SK-N-SH treated with all-trans-retinoic acid at 6 μM for 48 hours (cell line): ENCODE data around the gene PPARG.

Experiments
- BACH2 ChIP-seq: fragments of 250-450 bp; sonication (Bioruptor Pico); IDR thresholded peaks from 2 replicates; pipeline ENCODE4 v1.9.0; 2021; ENCODE audit warnings: mild to moderate bottlenecking, borderline replicate concordance
- OSR1 ChIP-seq: fragments of 250-450 bp; sonication (Bioruptor Pico); IDR thresholded peaks from 2 replicates; pipeline ENCODE4 v1.8.0; 2022; ENCODE audit warnings: moderate library complexity, mild to moderate bottlenecking, inconsistent platforms
- SNAI2 ChIP-seq: fragments of 250-450 bp; sonication (Bioruptor Pico); IDR thresholded peaks from 2 replicates; pipeline ENCODE4 v1.5.0; 2020; ENCODE audit warnings: mild to moderate bottlenecking, moderate library complexity
- TF ChIP-seq, protein P1 (sequence below): fragments of 250-450 bp; sonication (Bioruptor Pico); IDR thresholded peaks from 2 replicates; pipeline ENCODE4 v1.8.0; 2020; ENCODE audit warnings: mild to moderate bottlenecking, moderate library complexity, borderline replicate concordance
- TF ChIP-seq, protein P2 (sequence below): fragments of 250-450 bp; sonication (Bioruptor Pico); IDR thresholded peaks from 2 replicates; pipeline ENCODE4 v1.8.0; 2021; ENCODE audit warnings: low read depth, mild to moderate bottlenecking, moderate library complexity, borderline replicate concordance

DNA sequence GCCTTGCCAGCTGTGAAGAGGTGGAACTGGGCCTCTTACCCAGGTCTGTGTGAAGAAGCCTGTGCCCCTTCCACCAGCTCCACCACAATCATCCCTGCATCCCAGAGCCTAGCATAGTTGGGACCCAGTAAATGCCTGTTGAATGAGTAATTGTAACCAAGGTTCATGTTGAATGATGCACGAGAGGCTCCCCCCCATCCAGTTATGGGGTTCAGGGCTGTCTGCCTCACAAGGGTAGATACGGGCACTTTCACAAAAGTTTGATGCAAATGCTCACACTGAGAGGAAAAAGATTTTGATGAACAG is 165.9 kb downstream of the PPARG start:
- TF ChIP-seq BACH2 (CRISPR knock-in tag) (no peak), SNAI2 (no peak), OSR1 (CRISPR knock-in tag) (no peak)
- TF ChIP-seq, protein P1, sequence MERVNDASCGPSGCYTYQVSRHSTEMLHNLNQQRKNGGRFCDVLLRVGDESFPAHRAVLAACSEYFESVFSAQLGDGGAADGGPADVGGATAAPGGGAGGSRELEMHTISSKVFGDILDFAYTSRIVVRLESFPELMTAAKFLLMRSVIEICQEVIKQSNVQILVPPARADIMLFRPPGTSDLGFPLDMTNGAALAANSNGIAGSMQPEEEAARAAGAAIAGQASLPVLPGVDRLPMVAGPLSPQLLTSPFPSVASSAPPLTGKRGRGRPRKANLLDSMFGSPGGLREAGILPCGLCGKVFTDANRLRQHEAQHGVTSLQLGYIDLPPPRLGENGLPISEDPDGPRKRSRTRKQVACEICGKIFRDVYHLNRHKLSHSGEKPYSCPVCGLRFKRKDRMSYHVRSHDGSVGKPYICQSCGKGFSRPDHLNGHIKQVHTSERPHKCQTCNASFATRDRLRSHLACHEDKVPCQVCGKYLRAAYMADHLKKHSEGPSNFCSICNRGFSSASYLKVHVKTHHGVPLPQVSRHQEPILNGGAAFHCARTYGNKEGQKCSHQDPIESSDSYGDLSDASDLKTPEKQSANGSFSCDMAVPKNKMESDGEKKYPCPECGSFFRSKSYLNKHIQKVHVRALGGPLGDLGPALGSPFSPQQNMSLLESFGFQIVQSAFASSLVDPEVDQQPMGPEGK (CRISPR knock-in tag) = no peak
- TF ChIP-seq, protein P2, sequence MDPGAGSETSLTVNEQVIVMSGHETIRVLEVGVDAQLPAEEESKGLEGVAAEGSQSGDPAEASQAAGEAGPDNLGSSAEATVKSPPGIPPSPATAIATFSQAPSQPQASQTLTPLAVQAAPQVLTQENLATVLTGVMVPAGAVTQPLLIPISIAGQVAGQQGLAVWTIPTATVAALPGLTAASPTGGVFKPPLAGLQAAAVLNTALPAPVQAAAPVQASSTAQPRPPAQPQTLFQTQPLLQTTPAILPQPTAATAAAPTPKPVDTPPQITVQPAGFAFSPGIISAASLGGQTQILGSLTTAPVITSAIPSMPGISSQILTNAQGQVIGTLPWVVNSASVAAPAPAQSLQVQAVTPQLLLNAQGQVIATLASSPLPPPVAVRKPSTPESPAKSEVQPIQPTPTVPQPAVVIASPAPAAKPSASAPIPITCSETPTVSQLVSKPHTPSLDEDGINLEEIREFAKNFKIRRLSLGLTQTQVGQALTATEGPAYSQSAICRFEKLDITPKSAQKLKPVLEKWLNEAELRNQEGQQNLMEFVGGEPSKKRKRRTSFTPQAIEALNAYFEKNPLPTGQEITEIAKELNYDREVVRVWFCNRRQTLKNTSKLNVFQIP = no peak
